HFFc6 (cell line): ENCODE measurements around the gene ADAMTS17. TPM values are rescaled to one million over a fixed set of nuclear protein-coding genes. Genes with fewer than 3 reads are reported as not detected.

Experiments used
- DNase-seq: peaks from one replicate; pipeline ENCODE4 v3.0.0-alpha.2; 2018
- H3K27ac Mint-ChIP-seq: 2 replicates; pipeline ENCODE4 v1.8.0; 2020; ENCODE audit warnings: mild to moderate bottlenecking, mixed read lengths
- H3K27me3 Mint-ChIP-seq: 2 replicates; pipeline ENCODE4 v1.8.0; 2021; ENCODE audit warnings: mild to moderate bottlenecking, moderate library complexity, mixed read lengths; ENCODE audit not compliant: insufficient read depth
- H3K36me3 Mint-ChIP-seq: 2 replicates; pipeline ENCODE4 v1.8.0; 2021; ENCODE audit warnings: low read depth, mixed read lengths
- H3K4me1 Mint-ChIP-seq: 2 replicates; pipeline ENCODE4 v1.8.0; 2020; ENCODE audit warnings: low read depth, mixed read lengths
- H3K4me3 Mint-ChIP-seq: 2 replicates; pipeline ENCODE4 v1.8.0; 2020; ENCODE audit warnings: mild to moderate bottlenecking, moderate library complexity, mixed read lengths
- H3K9me3 Mint-ChIP-seq: 2 replicates; pipeline ENCODE4 v1.8.0; 2020; ENCODE audit warnings: mild to moderate bottlenecking, mixed read lengths
- total RNA-seq, 6 experiments: library from RNA; stranded (reverse); fragmentation: NEBNext Ultra II Directional; extraction: Animal tissue kit (Norgen Biotek cat#: 25700); gene quantifications; 2 replicates in 1 of 6; 3 replicates in 5 of 6; pipeline ENCODE4 v1.2.3, GENCODE V29; 2021
- TF ChIP-seq, protein P1 (sequence below): fragments of 200-600 bp; sonication (generic); IDR thresholded peaks from 2 replicates; pipeline ENCODE4 v1.5.0; 2021; ENCODE audit warnings: antibody characterized with exemption, mild to moderate bottlenecking

Gene ADAMTS17
- total RNA-seq, 6 experiments from 2014 or later: not detected

DNA sequence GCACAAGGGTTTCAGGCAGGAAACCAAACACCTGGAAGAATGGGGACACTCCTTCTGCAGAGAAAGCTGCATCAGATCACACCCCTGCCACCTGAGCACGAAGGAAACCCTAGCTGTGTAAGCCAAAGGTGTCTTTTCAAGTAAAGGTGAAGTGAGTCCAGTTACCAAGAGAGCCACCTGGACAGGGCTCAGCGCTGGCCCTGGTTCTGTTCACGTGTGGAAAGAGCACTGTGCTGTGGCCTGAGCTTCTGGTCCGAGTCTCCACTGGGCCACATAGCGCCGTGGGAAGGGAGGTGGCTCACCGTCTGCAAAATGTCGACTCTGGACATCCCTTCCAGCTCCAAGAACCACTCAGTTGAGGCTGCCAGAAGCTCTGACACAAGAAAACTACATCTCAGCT is 151.1 kb downstream of the ADAMTS17 start:
- TF ChIP-seq, protein P1, sequence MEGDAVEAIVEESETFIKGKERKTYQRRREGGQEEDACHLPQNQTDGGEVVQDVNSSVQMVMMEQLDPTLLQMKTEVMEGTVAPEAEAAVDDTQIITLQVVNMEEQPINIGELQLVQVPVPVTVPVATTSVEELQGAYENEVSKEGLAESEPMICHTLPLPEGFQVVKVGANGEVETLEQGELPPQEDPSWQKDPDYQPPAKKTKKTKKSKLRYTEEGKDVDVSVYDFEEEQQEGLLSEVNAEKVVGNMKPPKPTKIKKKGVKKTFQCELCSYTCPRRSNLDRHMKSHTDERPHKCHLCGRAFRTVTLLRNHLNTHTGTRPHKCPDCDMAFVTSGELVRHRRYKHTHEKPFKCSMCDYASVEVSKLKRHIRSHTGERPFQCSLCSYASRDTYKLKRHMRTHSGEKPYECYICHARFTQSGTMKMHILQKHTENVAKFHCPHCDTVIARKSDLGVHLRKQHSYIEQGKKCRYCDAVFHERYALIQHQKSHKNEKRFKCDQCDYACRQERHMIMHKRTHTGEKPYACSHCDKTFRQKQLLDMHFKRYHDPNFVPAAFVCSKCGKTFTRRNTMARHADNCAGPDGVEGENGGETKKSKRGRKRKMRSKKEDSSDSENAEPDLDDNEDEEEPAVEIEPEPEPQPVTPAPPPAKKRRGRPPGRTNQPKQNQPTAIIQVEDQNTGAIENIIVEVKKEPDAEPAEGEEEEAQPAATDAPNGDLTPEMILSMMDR: no peak
- H3K27ac Mint-ChIP-seq: no peak overlapping the region
- no peak overlapping the region for H3K4me3 Mint-ChIP-seq
- no peaks in the 10 kb centered on the region for H3K27me3 Mint-ChIP-seq
- H3K36me3 Mint-ChIP-seq: peaks cover 13% of the 10 kb centered on the region
- H3K9me3 Mint-ChIP-seq: peaks cover 76% of the 10 kb centered on the region
- DNase-seq: no peak
- H3K4me1 Mint-ChIP-seq: no peaks in the 10 kb centered on the region

DNA sequence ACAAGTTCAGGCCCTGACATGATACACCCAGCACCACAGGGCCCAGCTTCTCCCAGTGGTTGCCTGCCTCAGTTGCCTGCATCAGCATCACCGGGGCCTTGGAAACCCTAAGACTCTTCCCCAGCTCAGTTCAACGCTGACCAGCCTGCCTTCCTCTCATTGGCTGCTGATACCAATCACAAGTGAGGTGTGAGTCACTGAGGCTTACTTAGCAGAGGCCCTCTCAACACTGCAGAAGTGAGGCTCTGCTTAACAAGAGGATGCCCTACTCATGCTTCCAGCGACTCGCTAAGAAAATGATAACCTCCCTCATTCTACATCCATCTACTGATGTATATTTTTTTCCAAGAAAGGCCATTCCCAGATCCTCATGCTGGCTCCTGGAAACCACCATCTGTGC is 151.9 kb downstream of the ADAMTS17 start:
- Mint-ChIP-seq H3K27me3 (no peaks in the 10 kb centered on the region), H3K36me3 (peaks cover 16% of the 10 kb centered on the region), H3K4me1 (no peaks in the 10 kb centered on the region), H3K27ac (no peak overlapping the region), H3K9me3 (peaks cover 74% of the 10 kb centered on the region), H3K4me3 (no peak overlapping the region)
- no peak for DNase-seq
- TF ChIP-seq, protein P1: no peak

DNA sequence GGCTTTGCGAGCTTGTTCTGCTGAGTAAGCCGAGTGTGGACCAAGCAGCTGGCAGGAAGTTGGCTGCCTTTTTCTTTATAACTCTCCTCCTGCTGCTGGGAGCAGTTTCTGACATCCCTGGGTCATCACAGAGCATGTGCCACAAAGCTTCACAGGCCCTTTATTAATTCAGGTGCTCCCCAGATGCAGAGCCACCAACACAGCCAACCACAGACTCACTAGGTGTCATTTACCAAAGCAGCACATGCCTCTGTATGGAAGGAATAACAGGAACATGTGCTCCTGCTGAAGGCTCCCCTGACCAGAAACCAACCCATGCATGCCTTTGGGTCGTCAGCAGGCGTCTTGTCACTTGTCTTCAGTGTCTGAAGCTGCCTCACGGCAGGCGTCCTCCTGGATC is 152.5 kb downstream of the ADAMTS17 start:
- no peak overlapping the region for H3K27ac Mint-ChIP-seq
- no peaks in the 10 kb centered on the region for H3K27me3 Mint-ChIP-seq
- H3K36me3 Mint-ChIP-seq: peaks cover 19% of the 10 kb centered on the region
- no peaks in the 10 kb centered on the region for H3K4me1 Mint-ChIP-seq
- TF ChIP-seq, protein P1: no peak
- DNase-seq: no peak
- H3K9me3 Mint-ChIP-seq: peaks cover 74% of the 10 kb centered on the region
- H3K4me3 Mint-ChIP-seq: no peak overlapping the region

DNA sequence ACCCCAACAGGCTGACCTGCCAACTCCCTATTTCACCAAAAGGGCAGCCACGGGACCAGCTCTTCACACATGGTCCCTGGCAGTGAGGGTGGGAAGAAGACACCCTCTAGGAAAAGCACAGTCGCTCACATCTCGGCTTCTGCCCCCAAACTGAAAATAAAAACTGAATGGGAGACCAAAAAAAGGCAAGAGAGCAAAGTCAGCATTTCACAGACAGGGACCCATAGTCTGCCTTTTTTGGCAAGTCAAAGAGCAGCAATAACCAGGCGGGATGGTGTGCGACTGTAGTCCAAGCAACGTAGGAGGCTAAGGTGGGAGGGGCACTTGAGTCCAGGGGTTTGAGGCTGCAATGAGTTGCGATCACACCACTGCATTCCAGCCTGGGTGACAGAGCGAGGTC is 154.1 kb downstream of the ADAMTS17 start:
- no peaks in the 10 kb centered on the region for H3K4me1 Mint-ChIP-seq
- peaks cover 19% of the 10 kb centered on the region for H3K36me3 Mint-ChIP-seq
- no peak overlapping the region for H3K27ac Mint-ChIP-seq
- H3K27me3 Mint-ChIP-seq: no peaks in the 10 kb centered on the region
- H3K9me3 Mint-ChIP-seq: peaks cover 83% of the 10 kb centered on the region
- H3K4me3 Mint-ChIP-seq: no peak overlapping the region
- no peak for DNase-seq
- TF ChIP-seq, protein P1: no peak

DNA sequence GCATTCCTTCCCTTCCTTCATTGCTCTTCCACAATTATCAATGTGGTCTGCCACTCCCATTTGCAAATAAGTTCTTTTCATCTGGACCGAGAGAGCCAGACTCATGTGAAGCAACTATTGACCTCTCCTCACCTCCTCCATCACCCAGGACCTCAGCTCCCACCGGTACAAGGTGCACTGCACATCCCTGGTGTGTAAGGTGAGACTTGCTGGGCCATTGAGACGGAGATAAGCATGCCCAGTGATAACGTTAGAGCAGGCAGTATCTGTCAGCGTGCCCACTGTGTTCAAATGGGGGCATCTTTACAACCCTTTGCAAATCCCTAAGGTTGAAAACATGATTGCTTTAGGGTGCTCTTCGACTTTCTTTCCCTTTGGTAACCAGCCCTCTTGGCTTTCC is 154.8 kb downstream of the ADAMTS17 start:
- TF ChIP-seq, protein P1: no peak
- DNase-seq: no peak
- peaks cover 19% of the 10 kb centered on the region for H3K36me3 Mint-ChIP-seq
- H3K4me1 Mint-ChIP-seq: no peaks in the 10 kb centered on the region
- H3K4me3 Mint-ChIP-seq: no peak overlapping the region
- no peak overlapping the region for H3K27ac Mint-ChIP-seq
- H3K9me3 Mint-ChIP-seq: peaks cover 83% of the 10 kb centered on the region
- H3K27me3 Mint-ChIP-seq: no peaks in the 10 kb centered on the region

DNA sequence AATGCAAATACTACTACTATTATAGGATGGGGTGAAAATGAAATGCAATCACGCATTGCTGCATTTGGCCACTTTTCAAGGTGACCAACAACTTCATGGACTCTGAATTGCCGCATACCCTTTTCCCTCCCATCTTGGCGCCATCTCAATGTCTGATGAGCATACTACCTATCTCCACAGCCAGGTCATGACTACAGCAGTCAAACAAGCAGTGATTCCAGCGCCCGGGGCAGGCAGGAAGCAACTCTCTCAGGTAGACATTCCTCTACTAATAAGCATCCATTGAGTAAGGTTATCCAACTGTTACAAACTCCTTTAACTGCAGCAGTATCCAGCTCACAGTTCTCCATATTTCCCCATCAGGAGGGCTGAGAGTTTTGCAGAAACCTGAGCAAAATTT is 155.4 kb downstream of the ADAMTS17 start:
- TF ChIP-seq, protein P1: no peak
- no peaks in the 10 kb centered on the region for H3K4me1 Mint-ChIP-seq
- no peak overlapping the region for H3K4me3 Mint-ChIP-seq
- H3K27me3 Mint-ChIP-seq: no peaks in the 10 kb centered on the region
- H3K9me3 Mint-ChIP-seq: peaks cover 84% of the 10 kb centered on the region
- H3K36me3 Mint-ChIP-seq: peaks cover 16% of the 10 kb centered on the region
- DNase-seq: no peak
- no peak overlapping the region for H3K27ac Mint-ChIP-seq
